ENCODE data around the gene KCNJ12. TPM values are rescaled to one million over a fixed set of nuclear protein-coding genes. Genes with fewer than 3 reads are reported as not detected.

KCNJ12 gene
- total RNA-seq, 2 donors from 2014 or later, result 0.82 to 2.2 TPM

- TF ChIP-seq CTCF (IDR thresholded peaks at IDR 0.05), result no peak
- no peaks in the 10 kb centered on the region for H3K9me3 ChIP-seq
- no peak overlapping the region for H3K27ac ChIP-seq
- intact Hi-C loops (cut with DNase I), result no loop called here
- H3K36me3 ChIP-seq, result no peaks in the 10 kb centered on the region
- DNase-seq, result no peak
- no peak overlapping the region for H3K4me3 ChIP-seq
- H3K27me3 ChIP-seq, result no peaks in the 10 kb centered on the region
- no peak overlapping the region for H3K9ac ChIP-seq (ENCODE audit: low read depth in 2 of 2, low read length in 2 of 2)
- no peaks in the 10 kb centered on the region for H3K4me1 ChIP-seq
Observed at GRCh38 chr17:21362331-21362931, 13.7 kb upstream of the KCNJ12 start.

- Histone ChIP-seq H3K4me1 (no peaks in the 10 kb centered on the region), H3K27ac (no peak overlapping the region), H3K36me3 (no peaks in the 10 kb centered on the region), H3K9ac (ENCODE audit: low read depth in 2 of 2, low read length in 2 of 2) (no peak overlapping the region), H3K4me3 (no peak overlapping the region), H3K27me3 (no peaks in the 10 kb centered on the region), H3K9me3 (no peaks in the 10 kb centered on the region)
- intact Hi-C loops (cut with DNase I), result no loop called here
- no peak for TF ChIP-seq CTCF (IDR thresholded peaks at IDR 0.05)
- DNase-seq, result no peak
Observed at GRCh38 chr17:21363776-21364642, 12.1 kb upstream of the KCNJ12 start.

- no peak for TF ChIP-seq CTCF (IDR thresholded peaks at IDR 0.05)
- no peaks in the 10 kb centered on the region for H3K4me1 ChIP-seq
- intact Hi-C loops (cut with DNase I), result no loop called here
Observed at GRCh38 chr17:21365016-21365415, 11.1 kb upstream of the KCNJ12 start.

GRCh38 chr17:21368545-21369246 lies 7.5 kb upstream of the KCNJ12 start:
- no peak for DNase-seq
- no peak for TF ChIP-seq CTCF (IDR thresholded peaks at IDR 0.05)
- Histone ChIP-seq H3K9me3 (no peaks in the 10 kb centered on the region), H3K27me3 (no peaks in the 10 kb centered on the region), H3K36me3 (no peaks in the 10 kb centered on the region), H3K27ac (no peak overlapping the region), H3K4me3 (no peak overlapping the region), H3K9ac (ENCODE audit: low read depth in 2 of 2, low read length in 2 of 2) (no peak overlapping the region), H3K4me1 (no peaks in the 10 kb centered on the region)
- intact Hi-C loops (cut with DNase I), result no loop called here

More at GRCh38 chr17:21365016-21365415, 11.1 kb upstream of the KCNJ12 start:
- DNase-seq, result no peak
- Histone ChIP-seq H3K36me3 (no peaks in the 10 kb centered on the region), H3K9me3 (no peaks in the 10 kb centered on the region), H3K27ac (no peak overlapping the region), H3K4me3 (no peak overlapping the region), H3K9ac (ENCODE audit: low read depth in 2 of 2, low read length in 2 of 2) (peak overlapping the region in 1 of 2 donors; percentile 2), H3K27me3 (no peaks in the 10 kb centered on the region)

GRCh38 chr17:21369395-21369794 lies 6.8 kb upstream of the KCNJ12 start:
- Histone ChIP-seq H3K36me3 (no peaks in the 10 kb centered on the region), H3K4me1 (no peaks in the 10 kb centered on the region), H3K27ac (no peak overlapping the region), H3K9ac (ENCODE audit: low read depth in 2 of 2, low read length in 2 of 2) (no peak overlapping the region), H3K27me3 (no peaks in the 10 kb centered on the region), H3K9me3 (no peaks in the 10 kb centered on the region), H3K4me3 (no peak overlapping the region)
- DNase-seq, result no peak
- intact Hi-C loops (cut with DNase I), result no loop called here
- no peak for TF ChIP-seq CTCF (IDR thresholded peaks at IDR 0.05)

Data from colonic mucosa (tissue), 4 donors.